GM12891 (cell line): ENCODE measurements around the gene TRPM3.

ENCODE experiments used
- POLR2A ChIP-seq: IDR thresholded peaks from 2 replicates; pipeline ENCODE4 v1.6.1; 2011; ENCODE audit warnings: low read depth, low read length, control low read depth
- POLR2AphosphoS5 ChIP-seq: IDR thresholded peaks from 2 replicates; pipeline ENCODE4 v1.6.1; 2011; ENCODE audit warnings: low read depth, low read length, control low read depth
- TAF1 ChIP-seq: IDR thresholded peaks from 2 replicates; pipeline ENCODE4 v1.6.1; 2011; ENCODE audit warnings: low read depth, low read length, control low read depth

DNA sequence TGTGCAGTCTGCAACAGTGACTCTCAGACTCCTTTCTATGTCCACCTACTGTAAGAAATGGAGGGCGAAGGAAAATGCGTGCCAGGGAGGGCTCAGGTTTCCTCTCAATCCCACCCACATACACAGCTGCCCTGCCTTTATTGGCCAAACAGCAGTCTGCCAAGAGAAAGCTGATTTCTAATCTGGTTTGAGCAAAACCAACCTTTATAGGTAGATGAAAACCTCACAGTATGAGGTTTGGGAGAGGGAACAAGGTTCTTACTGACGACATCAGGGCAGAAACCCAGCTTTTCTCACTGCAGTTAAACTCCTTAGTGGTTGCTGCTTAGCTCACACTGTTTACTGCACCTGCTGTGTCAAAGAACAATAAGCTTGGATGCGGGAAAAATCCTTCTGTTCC, 554.7 kb downstream of the TRPM3 start:
- TF ChIP-seq POLR2A (no peak), TAF1 (no peak), POLR2AphosphoS5 (no peak)
